Parathyroid adenoma (tissue), 2 donors: ENCODE results near the gene ADGRD1.

Experiments used
- H2AFZ ChIP-seq: fragments of 300-600 bp; sonication (generic); one replicate; pipeline ENCODE4 v1.7.0; 2017; ENCODE audit warnings: antibody characterized with exemption, mild to moderate bottlenecking
- H3K27ac ChIP-seq: fragments of 300-600 bp; sonication (generic); one replicate; pipeline ENCODE4 v1.7.0; 2017
- H3K27me3 ChIP-seq: fragments of 300-600 bp; sonication (generic); one replicate; pipeline ENCODE4 v1.7.0; 2017; ENCODE audit warnings: low read length; ENCODE audit not compliant: control insufficient read depth, insufficient read depth
- H3K36me3 ChIP-seq: fragments of 300-600 bp; sonication (generic); one replicate; pipeline ENCODE4 v1.7.0; 2017; ENCODE audit warnings: low read length; ENCODE audit not compliant: control insufficient read depth, insufficient read depth
- H3K4me1 ChIP-seq: fragments of 300-600 bp; sonication (generic); one replicate; pipeline ENCODE4 v1.7.0; 2017; ENCODE audit warnings: control low read depth
- H3K4me2 ChIP-seq: fragments of 300-600 bp; sonication (generic); one replicate; pipeline ENCODE4 v1.7.0; 2017; ENCODE audit warnings: low read length
- H3K4me3 ChIP-seq: fragments of 300-600 bp; sonication (generic); one replicate; pipeline ENCODE4 v1.7.0; 2017; ENCODE audit warnings: low read depth, low read length
- H3K79me2 ChIP-seq: fragments of 300-600 bp; sonication (generic); one replicate; pipeline ENCODE4 v1.7.0; 2017; ENCODE audit warnings: control low read depth
- H3K9ac ChIP-seq: fragments of 300-600 bp; sonication (generic); one replicate; pipeline ENCODE4 v1.7.0; 2017; ENCODE audit warnings: mild to moderate bottlenecking
- H3K9me3 ChIP-seq: fragments of 300-600 bp; sonication (generic); one replicate; pipeline ENCODE4 v1.7.0; 2017; ENCODE audit warnings: low read length; ENCODE audit not compliant: control insufficient read depth
- TF ChIP-seq, protein P1 (sequence below): fragments of 300-600 bp; sonication (generic); IDR thresholded peaks from one replicate; pipeline ENCODE4 v1.7.0; 2017; ENCODE audit warnings: antibody characterized with exemption, mild to moderate bottlenecking
- donor health status: primary hyperparathyroidism.

The ADGRD1 gene

DNA sequence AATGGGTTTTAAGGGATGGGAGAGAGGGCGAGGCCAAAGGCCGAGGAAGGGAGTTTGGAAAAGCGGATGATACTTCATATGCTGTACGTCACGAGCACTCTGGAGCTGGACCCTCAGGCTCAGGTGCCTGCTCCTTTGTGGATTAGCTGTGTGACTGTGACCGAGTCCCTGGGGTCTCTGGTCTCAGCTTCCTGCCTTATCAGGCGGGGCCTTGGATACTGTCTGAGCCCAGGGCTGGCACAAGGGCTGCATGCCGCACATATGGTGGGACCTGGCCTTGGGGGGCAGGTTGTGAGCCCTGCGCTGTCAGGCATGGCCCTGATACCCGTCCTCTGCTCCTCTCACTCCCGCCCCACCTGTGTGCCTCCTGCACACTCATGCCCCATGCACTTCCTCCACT, 95.3 kb downstream of the ADGRD1 start:
- no peaks in the 10 kb centered on the region for H3K9me3 ChIP-seq
- H3K4me1 ChIP-seq = no peaks in the 10 kb centered on the region
- TF ChIP-seq, protein P1, sequence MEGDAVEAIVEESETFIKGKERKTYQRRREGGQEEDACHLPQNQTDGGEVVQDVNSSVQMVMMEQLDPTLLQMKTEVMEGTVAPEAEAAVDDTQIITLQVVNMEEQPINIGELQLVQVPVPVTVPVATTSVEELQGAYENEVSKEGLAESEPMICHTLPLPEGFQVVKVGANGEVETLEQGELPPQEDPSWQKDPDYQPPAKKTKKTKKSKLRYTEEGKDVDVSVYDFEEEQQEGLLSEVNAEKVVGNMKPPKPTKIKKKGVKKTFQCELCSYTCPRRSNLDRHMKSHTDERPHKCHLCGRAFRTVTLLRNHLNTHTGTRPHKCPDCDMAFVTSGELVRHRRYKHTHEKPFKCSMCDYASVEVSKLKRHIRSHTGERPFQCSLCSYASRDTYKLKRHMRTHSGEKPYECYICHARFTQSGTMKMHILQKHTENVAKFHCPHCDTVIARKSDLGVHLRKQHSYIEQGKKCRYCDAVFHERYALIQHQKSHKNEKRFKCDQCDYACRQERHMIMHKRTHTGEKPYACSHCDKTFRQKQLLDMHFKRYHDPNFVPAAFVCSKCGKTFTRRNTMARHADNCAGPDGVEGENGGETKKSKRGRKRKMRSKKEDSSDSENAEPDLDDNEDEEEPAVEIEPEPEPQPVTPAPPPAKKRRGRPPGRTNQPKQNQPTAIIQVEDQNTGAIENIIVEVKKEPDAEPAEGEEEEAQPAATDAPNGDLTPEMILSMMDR = no peak
- no peaks in the 10 kb centered on the region for H3K36me3 ChIP-seq
- H3K79me2 ChIP-seq = no peaks in the 10 kb centered on the region
- H3K4me2 ChIP-seq = no peak overlapping the region
- no peak overlapping the region for H3K9ac ChIP-seq
- peak overlapping the region; percentile 39 for H3K27ac ChIP-seq
- H3K4me3 ChIP-seq = no peak overlapping the region
- H2AFZ ChIP-seq = no peak overlapping the region
- no peaks in the 10 kb centered on the region for H3K27me3 ChIP-seq

DNA sequence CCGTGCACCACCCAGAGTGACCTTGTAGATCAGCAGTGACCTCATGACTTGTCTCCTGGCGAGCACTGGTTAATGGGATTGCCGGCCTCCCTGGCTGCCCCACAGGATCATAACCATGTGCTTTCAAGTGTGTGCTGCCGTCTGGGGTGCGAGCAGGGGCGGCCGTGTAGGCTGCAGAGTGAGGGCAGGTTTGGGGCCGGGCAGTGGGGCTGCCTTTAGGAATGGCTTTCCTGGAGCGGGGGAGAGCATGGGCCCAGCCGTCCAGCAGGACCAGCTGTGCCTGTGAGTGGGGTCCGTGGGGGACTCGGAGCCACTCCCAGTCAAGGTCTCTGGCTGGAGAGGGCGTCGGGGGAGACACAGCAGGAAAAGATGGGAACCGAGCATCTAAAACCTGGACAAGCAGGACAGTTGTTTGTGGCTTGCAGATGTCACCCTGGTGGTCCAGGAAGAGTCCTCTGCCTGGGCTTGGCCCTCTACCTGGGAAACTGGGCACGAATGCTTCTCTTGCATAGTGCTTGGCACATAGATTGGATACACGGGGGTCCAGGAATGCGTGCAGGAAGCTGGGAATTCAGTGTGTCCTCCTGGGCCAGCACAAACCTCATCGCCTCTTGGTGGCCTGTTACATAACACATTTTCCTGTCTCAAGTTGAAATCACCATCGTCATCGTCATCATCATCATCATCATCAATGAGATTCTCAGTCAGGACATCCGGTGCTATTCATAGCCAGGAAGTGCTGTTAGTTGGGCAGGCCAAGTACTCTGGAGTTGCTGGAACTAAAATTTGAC, 96.0 kb downstream of the ADGRD1 start:
- Histone ChIP-seq H3K4me3 (no peak overlapping the region), H3K9ac (no peak overlapping the region), H3K79me2 (no peaks in the 10 kb centered on the region), H3K36me3 (no peaks in the 10 kb centered on the region), H2AFZ (no peak overlapping the region), H3K27me3 (no peaks in the 10 kb centered on the region), H3K4me2 (no peak overlapping the region), H3K27ac (peak overlapping the region; percentile 39), H3K9me3 (no peaks in the 10 kb centered on the region), H3K4me1 (no peaks in the 10 kb centered on the region)
- TF ChIP-seq, protein P1 = no peak

DNA sequence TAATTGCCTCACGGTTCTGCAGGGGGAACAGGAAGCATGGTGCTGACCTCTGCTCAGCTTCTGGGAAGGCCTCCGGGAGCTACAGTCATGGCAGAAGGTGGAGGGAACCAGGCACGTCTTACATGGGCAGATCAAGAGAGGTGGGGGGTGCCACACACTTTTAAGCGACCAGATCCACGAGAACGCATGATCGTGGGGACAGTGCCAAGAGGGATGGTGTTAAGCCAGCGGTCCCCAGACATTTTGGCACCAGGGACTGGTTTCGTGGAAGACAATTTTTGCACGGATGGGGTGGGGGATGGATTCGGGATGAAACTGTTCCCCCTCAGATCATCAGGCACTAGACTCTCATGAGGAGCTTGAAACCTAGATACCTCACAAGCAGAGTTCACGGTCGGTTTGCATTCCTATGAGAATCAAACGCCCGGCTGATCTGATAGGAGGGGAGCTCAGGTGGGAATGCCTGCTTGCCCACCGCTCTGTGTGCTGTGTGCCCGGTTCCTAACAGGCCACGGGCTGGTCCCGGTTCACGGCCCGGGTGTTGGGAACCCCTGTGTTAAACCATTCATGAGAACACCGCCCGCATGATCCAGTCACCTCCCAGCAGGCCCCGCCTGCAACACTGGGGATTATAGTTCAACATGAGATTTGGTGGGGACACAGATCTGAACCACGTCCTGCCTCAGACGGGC, 96.9 kb downstream of the ADGRD1 start:
- H3K4me3 ChIP-seq = no peak overlapping the region
- no peaks in the 10 kb centered on the region for H3K4me1 ChIP-seq

DNA sequence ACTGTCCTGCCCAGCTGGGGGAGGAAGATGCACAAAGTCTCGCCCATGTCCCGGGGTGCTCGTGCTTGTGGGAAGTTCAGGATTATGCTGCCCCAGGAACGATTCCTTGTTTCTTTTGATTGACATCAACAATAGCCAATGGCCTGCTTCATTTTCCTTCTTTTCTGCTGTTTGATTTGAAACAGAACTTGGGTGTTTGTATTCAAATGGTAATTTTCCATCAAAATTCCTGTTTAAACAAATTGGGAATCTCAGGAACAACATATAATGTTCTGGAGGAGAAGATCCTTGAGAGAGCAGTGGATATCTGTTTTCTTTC, 97.4 kb downstream of the ADGRD1 start:
- Histone ChIP-seq H3K36me3 (no peaks in the 10 kb centered on the region), H3K4me1 (no peaks in the 10 kb centered on the region), H3K4me2 (no peak overlapping the region), H3K79me2 (no peaks in the 10 kb centered on the region), H3K27me3 (no peaks in the 10 kb centered on the region), H3K9me3 (no peaks in the 10 kb centered on the region), H3K27ac (no peak overlapping the region), H2AFZ (no peak overlapping the region), H3K9ac (no peak overlapping the region), H3K4me3 (no peak overlapping the region)
- TF ChIP-seq, protein P1 = no peak

More for the DNA sequence above, 96.9 kb downstream of the ADGRD1 start:
- Histone ChIP-seq H2AFZ (no peak overlapping the region), H3K27me3 (no peaks in the 10 kb centered on the region), H3K36me3 (no peaks in the 10 kb centered on the region), H3K27ac (peak overlapping the region; percentile 19), H3K9me3 (no peaks in the 10 kb centered on the region), H3K79me2 (no peaks in the 10 kb centered on the region), H3K9ac (no peak overlapping the region), H3K4me2 (no peak overlapping the region)
- TF ChIP-seq, protein P1 = no peak
